AG04449 (cell line): ENCODE results near the gene CA5A.
"Not testable (repeated sequence)": the region's sequence is repeated elsewhere in the genome, so short reads cannot be mapped to it uniquely, and the experiment has no call there.

Experiments used
- CTCF ChIA-PET: fragments of 350-600 bp; formaldehyde crosslinking; extraction: SDS; loops from one replicate; lab custom pipeline; 2021; ENCODE audit warnings: antibody characterized with exemption; lab: Yijun Ruan, JAX
- POLR2A ChIA-PET: fragments of 400-600, 350-600 bp; formaldehyde crosslinking; extraction: SDS; loops from one replicate; lab custom pipeline; 2020; ENCODE audit warnings: antibody characterized with exemption, inconsistent platforms; lab: Yijun Ruan, JAX
- DNase-seq: peaks from one replicate; pipeline ENCODE4 v3.0.0-alpha.2; 2010; ENCODE audit warnings: low read depth, low spot score
- H3K4me3 ChIP-seq: 2 replicates; pipeline ENCODE4 v1.5.1; 2011; ENCODE audit warnings: low read depth, mild to moderate bottlenecking, control low read depth, low read length
- TF ChIP-seq, protein P1 (sequence below): IDR thresholded peaks from one replicate; pipeline ENCODE4 v1.5.1; 2011; ENCODE audit warnings: mild to moderate bottlenecking, moderate library complexity, low read length, control low read depth, inconsistent platforms; ENCODE audit not compliant: insufficient read depth; ENCODE audit errors: missing control alignments

CA5A gene

GRCh38 chr16:87919681-87919994 lies 16.7 kb downstream of the CA5A start:
- POLR2A ChIA-PET = no interaction called here
- CTCF ChIA-PET = interaction anchor here (1.2 kb wide), 1 partner anchor 8 kb away, joined by 3 read pairs; no protein-coding TSS in a partner anchor
- TF ChIP-seq, protein P1, sequence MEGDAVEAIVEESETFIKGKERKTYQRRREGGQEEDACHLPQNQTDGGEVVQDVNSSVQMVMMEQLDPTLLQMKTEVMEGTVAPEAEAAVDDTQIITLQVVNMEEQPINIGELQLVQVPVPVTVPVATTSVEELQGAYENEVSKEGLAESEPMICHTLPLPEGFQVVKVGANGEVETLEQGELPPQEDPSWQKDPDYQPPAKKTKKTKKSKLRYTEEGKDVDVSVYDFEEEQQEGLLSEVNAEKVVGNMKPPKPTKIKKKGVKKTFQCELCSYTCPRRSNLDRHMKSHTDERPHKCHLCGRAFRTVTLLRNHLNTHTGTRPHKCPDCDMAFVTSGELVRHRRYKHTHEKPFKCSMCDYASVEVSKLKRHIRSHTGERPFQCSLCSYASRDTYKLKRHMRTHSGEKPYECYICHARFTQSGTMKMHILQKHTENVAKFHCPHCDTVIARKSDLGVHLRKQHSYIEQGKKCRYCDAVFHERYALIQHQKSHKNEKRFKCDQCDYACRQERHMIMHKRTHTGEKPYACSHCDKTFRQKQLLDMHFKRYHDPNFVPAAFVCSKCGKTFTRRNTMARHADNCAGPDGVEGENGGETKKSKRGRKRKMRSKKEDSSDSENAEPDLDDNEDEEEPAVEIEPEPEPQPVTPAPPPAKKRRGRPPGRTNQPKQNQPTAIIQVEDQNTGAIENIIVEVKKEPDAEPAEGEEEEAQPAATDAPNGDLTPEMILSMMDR = no peak
- no peak for DNase-seq
- no peak overlapping the region for H3K4me3 ChIP-seq

DNA sequence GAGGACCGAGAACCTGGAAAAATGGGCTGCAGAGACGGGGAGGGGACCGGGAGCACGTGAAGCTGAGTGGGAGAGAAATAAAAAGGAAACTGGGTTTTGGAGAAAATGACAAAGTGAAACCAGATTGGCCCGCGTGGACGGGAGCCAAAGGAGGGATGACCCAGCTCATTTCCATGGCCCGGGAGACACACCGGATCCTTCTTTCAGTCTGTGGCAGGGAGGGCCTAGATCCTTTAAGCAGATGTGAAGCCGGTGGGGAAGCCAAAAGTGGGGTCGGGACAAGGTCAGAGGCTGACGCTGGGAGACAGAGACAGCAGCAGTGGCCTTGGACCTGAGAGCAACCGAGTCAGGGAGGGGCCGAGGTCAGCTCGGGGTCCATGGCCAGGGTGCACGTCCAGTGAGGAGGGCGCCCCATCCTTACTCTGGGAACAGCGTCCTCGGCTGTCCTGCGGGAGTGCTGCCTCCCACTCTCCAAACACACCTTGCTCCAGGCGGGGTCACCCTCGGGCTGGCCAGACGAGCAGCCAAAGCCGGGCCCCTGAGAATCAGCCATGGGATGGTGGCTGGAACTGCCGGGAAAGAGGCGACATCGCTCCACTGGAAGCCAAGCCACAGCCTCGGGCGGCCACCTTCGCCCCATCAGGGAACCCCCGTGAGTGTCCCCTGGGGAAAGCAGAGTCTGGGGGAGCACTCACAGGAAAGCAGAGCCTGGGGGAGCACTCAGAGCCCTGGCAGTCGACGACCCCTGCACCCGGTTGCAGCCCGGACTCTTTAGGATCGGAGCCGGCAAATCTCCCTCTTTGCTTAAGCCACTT lies 17.3 kb downstream of the CA5A start:
- DNase-seq = no peak
- TF ChIP-seq, protein P1 = no peak
- CTCF ChIA-PET = interaction anchor here (0.7 to 1.2 kb wide), 2 partner anchors 9 to 22 kb away, joined by 3 read pairs; no protein-coding TSS in a partner anchor
- POLR2A ChIA-PET = no interaction called here
- H3K4me3 ChIP-seq = no peak overlapping the region

- DNase-seq = no peak
- POLR2A ChIA-PET = no interaction called here
- TF ChIP-seq, protein P1 = no peak
- no peak overlapping the region for H3K4me3 ChIP-seq
- CTCF ChIA-PET = interaction anchor here (0.7 kb wide), 1 partner anchor 23 kb away, joined by 3 read pairs; no protein-coding TSS in a partner anchor
These were observed 18.0 kb downstream of the CA5A start for GRCh38 chr16:87918338-87918737.

GRCh38 chr16:87917503-87917902 lies 18.8 kb downstream of the CA5A start:
- no peak for DNase-seq
- CTCF ChIA-PET = no interaction called here
- POLR2A ChIA-PET = no interaction called here
- TF ChIP-seq, protein P1 = no peak
- no peak overlapping the region for H3K4me3 ChIP-seq

- POLR2A ChIA-PET = no interaction called here
- TF ChIP-seq, protein P1 = no peak
- no peak for DNase-seq
- no peak overlapping the region for H3K4me3 ChIP-seq
- CTCF ChIA-PET = interaction anchor here (2.3 kb wide), 1 partner anchor 44 kb away, joined by 7 read pairs; no protein-coding TSS in a partner anchor
These were observed 21.5 kb downstream of the CA5A start for GRCh38 chr16:87914812-87915211.

GRCh38 chr16:87914021-87914725 lies 22.2 kb downstream of the CA5A start:
- POLR2A ChIA-PET, DNase-seq, H3K4me3 ChIP-seq: not testable (repeated sequence)
- CTCF ChIA-PET = interaction anchor here (0.6 to 2.3 kb wide), 4 partner anchors 25 to 137 kb away, joined by 3 to 7 read pairs (median 3); no protein-coding TSS in a partner anchor

DNA sequence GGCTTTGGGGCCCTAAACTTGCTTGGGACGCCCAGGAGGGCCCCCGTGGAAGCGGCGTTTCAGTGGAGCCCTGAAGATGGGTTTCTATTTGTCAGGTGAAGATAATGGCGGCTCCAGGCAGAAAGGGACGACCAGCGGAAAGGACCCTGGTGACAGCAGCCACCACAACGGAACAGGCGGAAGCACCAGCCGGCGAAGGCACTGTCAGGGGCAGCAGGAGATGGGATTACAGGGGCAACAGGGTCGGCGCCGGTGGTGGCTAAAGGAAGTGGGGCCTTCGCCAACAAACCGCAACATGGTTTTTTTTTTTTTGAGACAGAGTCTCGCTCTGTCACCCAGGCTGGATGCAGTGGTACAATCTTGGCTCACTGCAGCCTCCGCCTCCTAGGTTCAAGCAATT lies 23.6 kb downstream of the CA5A start:
- DNase-seq, POLR2A ChIA-PET, H3K4me3 ChIP-seq: not testable (repeated sequence)
- CTCF ChIA-PET = interaction anchor here (0.9 to 1.6 kb wide), 2 partner anchors 63 to 134 kb away, joined by 3 to 4 read pairs; no protein-coding TSS in a partner anchor

- DNase-seq, H3K4me3 ChIP-seq, POLR2A ChIA-PET: not testable (repeated sequence)
- CTCF ChIA-PET = interaction anchor here (0.7 to 2.0 kb wide), 5 partner anchors 10 to 132 kb away, joined by 3 to 20 read pairs (median 9); no protein-coding TSS in a partner anchor
These were observed 25.1 kb downstream of the CA5A start for GRCh38 chr16:87911106-87911763.
